Activated CD4-positive, alpha-beta T cell treated with anti-CD3 and anti-CD28 coated beads, Interleukin-2, amount 50 U/mL, for 1 hour (primary cell): ENCODE data around the gene AVEN.
"Not testable (repeated sequence)": the region's sequence is repeated elsewhere in the genome, so short reads cannot be mapped to it uniquely, and the experiment has no call there.

ENCODE experiments used
- DNase-seq: peaks from one replicate; pipeline ENCODE4 v3.0.0-alpha.2; 2020

The AVEN gene, protein sequence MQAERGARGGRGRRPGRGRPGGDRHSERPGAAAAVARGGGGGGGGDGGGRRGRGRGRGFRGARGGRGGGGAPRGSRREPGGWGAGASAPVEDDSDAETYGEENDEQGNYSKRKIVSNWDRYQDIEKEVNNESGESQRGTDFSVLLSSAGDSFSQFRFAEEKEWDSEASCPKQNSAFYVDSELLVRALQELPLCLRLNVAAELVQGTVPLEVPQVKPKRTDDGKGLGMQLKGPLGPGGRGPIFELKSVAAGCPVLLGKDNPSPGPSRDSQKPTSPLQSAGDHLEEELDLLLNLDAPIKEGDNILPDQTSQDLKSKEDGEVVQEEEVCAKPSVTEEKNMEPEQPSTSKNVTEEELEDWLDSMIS

DNA sequence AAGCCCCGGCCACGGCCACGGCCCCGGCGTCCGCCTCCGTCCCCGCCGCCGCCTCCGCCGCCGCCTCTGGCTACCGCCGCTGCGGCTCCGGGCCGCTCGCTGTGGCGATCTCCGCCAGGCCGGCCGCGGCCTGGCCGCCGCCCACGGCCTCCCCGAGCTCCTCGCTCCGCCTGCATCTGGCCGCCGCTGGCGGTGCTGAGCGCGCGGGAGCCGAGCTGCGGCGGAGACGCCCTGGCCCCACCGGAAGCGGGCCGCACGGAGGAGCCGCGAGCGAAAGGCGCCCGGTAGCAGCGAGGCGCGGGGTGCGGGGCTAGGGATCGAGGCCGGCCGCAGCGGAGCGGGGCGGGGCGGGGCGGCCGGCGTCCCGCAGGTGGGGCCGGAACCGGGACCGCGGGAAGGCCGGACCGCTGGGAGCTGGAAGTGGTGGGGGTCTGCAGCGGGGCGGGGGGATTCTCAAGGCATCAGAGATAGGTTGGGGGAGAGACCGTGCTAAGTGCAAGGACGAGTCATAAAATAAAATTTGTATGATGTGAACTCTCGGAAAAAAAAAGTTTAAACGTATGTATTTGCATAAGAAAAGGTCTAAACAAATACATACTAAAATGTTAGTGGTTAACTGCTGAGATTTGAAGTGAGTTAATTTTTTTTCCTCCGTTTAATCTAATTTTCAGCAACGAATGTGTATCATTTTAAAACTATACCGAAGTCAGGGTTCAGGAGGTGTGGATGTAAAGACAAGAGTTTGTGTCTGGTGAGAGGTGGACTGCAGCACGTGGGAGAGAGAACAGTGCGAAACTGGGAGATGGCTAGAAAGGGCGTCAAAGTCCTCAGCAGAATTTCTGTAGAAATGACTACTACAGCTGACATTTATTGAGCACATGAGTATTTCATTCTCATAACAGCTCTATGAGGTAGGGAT, at the start of gene AVEN:
Gene AVEN (minus strand): TSS at position 334 of the 919 bp plus-strand sequence. CDS start 158 bp downstream, at position 176.
- peak; percentile 49 for DNase-seq

DNA sequence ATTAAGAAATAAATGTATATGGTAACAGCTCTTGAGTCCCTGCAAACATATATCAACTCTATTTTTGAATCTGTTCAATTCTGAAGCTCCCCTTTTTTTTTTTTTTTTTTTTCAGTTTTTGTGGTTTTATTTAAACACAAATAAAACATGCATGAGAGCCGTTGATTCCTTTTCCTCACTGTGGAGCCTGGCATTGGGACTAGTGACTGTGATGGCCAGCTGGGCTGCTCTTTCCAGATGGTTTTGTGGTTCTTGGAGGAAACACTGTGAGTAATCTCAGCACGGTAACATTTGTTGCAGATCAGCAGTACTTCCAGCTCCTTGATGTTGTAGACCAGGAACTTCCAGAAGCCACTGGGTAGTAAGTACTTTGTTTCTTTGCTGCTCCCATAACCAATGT, 46.7 kb upstream of the AVEN start:
- DNase-seq: no peak

DNA sequence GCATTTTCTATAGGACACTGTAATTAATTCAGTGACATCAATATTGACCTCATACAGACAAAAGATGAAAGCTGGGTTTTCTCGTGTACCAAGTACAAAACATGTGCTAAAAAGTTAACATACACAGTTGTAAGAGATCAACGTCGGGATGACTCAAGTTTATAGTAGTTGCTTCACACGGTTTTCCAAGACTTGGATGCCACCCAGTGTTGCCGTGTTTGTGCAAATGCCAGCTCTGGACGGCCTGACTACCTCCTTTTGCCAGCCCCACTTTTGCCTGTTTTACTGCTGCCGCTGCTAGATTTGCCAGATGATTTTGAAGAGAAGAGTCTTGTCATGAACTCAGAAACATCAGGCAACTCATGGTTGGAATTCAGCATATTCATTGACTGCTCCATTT, 45.1 kb upstream of the AVEN start:
- DNase-seq: no peak

DNA sequence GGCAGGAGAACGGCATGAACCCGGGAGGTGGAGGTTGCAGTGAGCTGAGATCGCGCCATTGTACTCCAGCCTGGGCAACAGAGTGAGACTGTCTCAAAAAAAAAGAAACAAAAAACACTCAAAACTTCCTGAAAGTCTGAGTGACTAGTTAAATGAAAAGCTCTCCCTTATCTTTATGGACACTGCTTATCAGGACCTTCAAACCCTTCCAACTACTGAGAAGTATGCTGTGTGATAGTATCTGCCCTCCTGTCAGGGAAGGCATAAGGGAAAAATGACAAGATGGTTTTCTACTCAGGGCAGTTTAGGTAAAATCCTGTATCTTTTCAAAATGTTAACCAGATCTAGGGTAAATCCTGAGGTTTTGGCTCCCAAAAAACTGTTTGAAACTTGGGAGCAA, 40.9 kb upstream of the AVEN start:
- no peak for DNase-seq

DNA sequence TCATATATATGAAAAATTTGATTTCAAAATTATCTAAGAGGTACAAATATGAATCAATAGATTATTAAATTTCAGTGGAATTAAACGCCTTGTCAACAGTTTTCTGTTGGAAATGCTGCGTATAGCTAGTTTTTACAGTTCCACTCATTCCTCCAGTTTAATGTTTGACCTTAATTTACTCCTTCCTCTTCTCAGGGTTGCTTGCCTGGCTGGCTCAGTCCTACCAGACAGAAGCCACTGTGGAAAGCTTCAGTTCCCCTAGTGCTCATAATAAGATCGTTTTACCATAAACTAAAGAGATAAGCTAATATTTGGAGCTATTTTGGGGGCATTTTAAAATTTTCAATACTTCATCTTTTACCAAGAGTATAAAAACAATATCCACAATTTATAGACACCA, 39.9 kb upstream of the AVEN start:
- DNase-seq: no peak

DNA sequence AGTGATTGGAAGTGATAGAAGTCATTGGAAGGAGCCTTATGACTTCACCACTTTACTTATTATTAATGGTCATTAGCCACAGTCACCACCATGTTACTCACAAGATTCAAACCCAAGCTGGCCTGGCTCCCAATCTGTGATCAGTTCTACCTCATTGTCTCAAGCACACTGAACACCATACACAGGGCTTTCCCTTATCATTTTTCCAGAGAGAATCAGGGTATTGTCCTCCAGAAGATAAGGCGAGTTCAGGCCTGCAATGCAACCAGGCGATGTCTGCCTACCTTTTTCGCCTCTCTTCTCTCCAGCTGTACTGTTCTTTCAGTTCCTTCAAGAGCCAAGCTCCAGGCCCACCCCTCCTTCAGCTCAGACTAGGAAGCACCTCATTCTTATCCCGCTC, 37.8 kb upstream of the AVEN start:
- DNase-seq: no peak

DNA sequence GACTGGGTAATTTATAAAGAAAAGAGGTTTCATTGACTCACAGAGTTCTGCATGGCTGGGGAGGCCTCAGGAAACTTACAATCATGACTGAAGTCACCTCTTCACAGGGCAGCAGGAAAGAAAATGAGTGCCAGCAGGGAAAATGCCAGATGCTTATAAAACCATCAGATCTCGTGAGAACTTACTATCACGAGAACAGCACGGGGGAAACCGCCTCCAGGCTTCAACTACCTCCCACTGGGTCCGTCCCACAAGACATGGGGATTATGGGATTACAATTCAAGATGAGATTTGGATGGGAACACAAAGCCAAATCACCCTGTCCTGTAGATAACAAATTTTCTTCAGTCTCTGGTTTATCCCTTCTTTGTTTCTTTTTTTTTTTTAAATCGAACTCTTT, 31.0 kb upstream of the AVEN start:
- no peak for DNase-seq

DNA sequence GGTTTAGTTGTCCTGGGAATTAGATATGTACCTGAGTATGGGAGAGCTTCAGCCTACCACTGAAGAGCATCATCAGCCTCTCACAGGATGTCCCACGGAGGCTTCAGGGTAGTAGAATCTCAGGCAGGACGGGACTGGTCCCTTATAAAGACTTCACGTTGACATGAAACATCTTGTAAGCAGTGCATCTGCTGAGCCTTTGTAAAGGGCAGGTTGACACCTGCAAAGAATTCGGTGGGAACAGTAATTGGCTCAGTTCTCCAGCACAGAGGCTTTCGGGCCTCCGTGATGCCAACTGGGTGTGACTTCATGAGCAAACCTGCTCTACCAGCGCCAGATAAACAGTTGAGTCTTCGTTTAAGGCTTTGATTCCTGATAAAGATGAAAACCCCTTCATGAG, 26.9 kb upstream of the AVEN start:
- no peak for DNase-seq

DNA sequence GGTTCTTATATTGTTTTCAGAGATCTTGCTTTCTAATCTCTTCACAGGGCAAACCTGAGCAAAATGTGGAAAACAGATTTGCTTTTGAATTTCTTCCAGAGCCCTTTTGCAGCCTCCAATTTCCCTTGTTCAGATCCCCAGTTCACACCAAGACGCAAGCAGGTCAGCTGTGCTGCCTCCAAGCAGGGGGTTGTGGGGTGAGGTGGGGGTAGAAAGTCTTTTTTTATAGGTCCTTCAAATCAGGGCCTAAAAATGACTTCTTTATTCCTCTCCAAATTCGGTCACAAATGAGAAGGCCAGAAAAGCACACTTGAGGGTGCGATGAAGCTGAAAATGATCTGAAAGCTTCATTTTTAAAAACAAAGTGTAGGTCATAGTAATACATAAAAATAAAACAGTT, 26.3 kb upstream of the AVEN start:
- DNase-seq: no peak

DNA sequence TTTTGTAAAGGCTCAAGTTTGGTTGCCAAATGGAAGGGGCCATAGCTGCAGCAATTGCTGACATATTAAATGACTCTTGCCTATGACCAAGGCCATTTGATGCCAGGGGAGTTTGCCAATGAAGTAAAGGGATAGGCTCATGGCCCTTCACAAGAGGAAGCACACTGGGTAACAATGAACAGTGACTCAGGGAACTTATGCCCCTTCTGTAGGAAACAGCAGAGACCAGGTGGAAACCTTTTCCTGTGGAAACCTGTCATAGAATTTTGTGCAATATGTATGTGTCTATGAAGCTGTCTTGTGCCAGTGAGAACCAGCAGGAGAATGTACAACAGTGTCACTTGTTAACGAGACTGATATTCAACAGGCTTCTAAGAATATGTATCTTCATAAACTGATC, 25.4 kb upstream of the AVEN start:
- no peak for DNase-seq

DNA sequence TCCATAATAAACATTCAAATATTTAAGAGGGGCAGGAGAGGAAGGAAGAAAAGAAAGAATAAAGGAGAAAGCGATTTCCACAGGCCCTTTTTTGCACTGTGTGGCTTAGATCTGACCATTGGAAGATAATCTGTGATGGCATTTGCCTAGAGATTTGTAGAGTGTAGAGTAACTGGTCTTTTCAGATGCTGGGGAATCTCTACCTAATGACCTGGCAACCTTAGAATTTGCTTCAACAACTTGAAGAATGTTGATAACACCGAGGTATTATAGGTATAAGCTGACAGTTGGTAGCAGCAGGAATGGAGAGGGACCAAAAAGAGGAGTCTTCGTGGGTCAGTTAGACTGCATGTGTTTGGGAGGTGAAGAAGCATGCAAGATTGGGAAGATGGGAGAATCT, 20.9 kb upstream of the AVEN start:
- no peak for DNase-seq

DNA sequence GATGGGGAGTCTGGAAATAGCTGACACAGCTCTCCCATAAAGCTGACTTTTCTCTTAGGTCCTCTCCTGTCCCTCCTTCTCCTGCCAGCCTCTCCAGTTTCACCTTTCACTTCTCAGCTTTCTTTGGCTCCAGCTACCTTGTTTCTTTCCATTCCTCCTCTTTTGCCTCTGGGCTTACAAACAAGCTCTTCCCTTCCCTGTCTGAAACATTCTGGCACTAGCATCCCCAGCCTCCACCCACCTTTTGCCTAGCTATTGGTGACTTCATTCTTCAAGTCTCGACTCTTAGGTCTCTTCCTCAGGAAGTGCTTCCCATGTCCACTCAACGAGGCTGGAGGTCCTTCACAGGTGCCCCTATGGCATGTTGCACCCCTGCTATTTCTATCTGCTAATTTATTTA, 20.5 kb upstream of the AVEN start:
- no peak for DNase-seq

DNA sequence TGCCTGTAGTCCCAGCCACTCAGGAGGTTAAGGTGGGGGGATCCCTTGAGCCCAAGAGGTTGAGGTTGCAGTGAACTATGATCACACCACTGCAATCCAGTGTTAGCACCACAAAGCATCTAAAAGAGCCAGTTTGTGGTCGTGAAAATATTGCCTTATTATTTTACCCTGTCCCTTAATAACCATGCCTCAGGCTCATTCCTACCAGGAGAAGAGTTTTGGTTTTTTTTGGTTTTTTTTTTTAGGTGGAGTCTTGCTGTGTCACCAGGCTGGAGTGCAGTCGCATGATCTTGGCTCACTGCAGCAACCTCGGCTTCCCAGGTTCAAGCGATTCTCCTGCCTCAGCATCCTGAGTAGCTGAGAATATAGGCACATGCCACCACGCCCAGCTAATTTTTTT, 17.9 kb upstream of the AVEN start:
- DNase-seq: no peak

DNA sequence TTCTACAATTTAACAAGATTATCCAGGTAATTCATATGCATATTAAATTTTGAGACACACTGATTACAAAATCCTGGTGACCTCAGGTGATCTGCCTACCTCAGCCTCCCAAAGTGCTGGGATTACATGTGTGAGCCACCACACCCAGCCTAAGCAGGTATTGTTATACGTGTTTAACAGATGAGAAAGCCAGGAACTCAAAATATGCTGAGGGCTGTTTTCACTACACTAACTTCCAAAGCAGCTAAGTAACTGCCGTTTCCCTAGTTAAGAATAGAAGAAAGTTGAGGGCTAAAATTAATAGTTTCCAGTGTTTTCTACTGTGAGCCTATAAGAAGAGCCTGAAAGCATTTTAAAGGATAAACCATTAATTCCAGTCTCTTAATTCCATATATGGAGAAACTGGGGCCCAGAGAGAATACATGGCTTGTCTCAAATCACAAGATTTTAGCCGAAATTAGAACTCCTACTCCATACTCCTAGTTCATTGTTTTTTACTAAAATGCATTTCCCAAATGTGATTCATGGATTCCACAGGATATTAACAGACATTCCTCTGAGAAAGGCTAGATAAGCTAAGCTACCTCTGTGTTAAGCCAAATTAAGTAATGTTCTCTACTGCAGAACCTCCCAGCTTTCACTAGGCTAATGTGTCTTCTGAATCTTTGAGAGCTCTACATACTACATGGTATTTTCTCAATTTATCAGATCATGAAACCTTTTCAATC, 17.0 kb upstream of the AVEN start:
- no peak for DNase-seq

DNA sequence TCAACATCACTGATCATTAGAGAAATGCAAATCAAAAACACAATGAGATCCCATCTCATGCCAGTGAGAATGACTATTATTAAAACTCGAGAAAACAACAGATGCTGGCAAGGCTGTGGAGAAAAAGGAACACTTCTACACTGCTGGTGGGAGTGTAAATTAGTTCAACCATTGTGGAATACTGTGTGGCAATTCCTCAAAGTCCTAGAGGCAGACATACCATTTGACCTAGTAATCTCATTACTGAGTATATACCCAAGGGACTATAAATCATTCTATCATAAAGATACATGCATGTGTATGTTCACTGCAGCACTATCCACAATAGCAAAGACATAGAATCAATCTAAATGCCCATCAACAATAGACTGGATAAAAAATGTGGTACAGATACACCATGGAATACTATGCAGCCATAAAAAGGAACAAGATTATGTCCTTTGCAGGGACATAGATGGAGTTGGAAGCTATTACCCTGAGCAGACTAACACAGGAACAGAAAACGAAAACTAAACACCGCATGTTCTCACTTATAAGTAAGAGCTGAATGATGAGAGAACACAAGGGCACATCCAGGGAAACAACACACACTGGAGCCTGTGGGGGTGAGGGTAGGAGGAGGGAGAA, 15.2 kb upstream of the AVEN start:
- no peak for DNase-seq

DNA sequence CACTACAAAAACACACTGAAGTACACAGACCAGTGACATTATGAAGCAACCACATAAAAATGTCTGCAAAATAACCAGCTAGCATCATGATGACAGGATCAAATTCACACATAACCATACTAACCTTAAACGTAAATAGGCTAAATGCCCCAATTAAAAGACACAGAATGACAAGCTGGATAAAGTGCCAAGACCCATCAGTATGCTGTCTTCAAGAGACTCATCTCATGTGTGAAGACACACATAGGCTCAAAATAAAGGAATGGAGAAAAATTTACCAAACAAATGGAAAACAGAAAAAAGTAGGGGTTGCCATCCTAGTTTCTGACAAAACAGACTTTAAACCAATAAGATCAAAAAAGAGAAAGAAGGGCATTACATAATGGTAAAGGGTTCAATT, 11.4 kb upstream of the AVEN start:
- DNase-seq: not testable (repeated sequence)

DNA sequence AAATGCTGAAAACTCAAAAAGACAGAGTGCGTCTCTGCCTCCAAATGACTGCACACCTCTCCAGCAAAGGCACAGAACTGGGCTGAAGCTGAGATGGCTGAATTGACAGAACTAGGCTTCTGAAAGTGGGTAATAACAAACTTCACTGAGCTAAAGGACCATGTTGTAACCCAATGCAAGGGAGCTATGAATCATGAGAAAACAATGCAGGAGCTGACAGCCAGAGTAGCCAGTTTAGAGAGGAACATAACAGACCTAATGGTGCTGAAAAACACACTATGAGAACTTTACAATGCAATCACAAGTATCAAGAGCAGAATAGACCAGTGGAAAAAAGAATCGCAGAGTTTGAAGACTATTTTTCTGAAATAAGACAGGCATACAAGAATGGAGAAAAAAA, 10.1 kb upstream of the AVEN start:
- no peak for DNase-seq

DNA sequence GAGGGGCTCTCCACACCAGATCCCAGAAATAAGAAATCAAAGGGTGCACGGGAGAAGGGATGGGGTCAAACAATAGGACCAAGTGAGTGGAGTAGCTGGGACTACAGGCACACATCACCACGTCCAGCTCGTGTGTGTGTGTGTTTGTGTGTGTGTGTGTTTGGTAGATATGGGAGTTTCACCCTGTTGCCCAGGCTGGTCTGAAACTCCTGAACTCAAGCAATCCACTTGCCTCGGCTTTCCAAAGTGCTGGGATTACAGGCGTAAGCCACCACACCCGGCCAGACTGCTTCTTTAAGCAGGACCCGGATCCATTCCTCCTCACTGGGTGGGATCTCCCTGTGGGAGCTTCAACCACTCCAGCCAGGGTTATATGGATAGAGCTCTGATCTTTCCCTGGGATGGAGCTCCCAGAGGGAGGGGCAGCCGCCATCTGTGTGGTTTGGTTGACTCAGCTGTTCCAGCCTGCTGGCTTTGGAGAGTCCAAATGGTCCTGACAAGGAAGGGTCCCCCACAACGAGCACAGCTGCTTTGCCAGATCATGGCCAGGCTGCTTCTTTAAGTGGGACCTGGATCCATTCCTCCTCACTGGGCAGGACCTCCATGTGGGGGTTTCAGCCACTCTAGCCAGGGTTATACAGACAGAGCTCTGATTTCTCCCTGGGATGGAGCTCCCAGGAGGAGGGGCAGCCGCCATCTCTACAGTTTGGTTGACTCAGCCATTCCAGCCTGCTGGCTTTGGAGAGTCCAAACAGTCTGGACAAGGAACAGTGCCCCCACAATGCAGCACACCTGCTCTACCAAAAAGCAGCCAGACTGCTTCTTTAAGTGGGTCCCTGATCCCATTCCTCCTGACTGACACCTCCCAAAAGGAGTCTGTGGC, 9.1 kb upstream of the AVEN start:
- DNase-seq: no peak

DNA sequence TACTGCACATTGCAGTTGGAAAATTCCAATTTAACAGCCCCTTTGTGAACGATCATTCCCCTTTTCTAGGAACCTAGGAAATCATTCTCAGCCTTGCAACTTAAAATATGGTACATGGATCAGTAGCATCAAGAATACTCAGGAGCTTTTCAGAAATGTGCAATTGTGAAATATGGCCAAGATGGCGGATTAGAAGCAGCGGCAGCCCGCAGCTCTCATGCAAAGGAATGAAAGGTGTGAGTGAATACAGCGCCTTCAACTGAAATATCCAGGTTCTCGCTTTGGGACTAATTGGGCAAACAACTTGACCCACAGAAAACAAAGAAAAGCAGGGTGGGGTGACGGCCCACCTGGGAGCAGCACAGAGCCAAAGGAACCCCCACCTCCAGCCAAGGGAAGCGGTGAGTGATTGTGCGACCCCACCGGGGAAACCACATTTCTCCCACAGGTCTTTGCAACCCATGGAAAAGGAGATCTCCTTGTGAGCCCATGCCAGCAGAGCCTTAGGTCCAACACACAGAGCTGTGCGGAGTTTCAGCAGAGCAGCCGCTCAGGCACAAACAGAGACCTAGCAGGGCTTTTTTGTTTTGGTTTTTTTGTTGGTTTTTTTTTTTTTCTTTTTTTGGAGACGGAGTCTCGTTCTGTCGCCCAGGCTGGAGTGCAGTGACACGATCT, 7.6 kb upstream of the AVEN start:
- DNase-seq: no peak

DNA sequence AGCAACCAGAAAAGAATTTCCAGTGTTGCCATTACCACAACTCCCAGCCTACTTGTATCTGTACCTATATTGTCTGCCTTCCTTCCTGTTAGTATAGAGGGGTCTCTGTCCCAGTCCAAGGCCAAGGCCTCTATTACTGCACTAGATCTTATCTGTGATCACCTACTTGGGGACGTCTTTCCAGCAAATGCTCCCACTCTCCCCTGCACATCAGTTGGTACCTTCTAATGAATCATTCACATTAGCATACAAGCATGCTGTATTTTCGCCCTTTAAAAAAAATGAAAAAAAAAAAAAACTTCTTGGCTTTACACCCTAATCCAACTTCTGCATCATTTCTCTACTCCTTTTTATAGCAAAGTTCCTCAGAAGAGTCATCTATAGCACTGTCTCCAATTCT, 4.8 kb upstream of the AVEN start:
- no peak for DNase-seq

DNA sequence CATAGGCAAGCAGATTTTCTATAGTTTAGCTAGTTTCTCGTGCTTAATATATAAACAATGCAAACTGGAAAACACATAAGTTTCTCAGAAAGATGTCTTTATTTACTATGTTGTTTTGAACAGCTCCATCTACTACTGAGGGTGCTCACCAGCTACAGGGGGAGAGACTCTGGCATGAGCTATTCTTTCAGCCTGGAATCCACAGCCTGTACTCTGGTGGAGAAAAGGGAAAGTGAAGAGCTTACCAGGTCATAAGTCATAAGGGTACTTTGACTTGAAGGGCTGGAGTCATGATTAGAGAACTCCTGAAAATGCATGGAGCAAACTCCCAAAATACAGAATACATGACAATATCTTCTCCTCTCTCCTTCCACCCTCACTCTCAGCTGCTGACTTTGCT, 4.4 kb upstream of the AVEN start:
- no peak for DNase-seq

DNA sequence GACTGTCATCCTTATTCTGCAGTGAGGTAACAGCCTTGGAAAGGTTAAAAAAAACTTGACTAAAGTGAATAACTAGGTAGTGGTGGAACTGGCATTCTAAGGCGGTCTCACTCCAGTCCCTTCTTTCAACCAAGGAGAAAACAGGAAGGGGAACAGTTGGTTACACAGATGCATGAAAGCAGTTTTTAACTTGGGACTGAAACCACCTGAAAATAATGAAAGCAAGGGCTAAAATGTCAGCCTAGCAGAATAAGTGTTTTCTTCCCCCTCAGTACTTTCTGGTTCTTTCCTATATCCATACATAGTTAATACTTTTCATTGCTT, 748 bp upstream of the AVEN start:
- DNase-seq: no peak
